Astrocyte (in vitro differentiated cells and primary cell): ENCODE measurements around the gene FSTL5. TPM values are rescaled to one million over a fixed set of nuclear protein-coding genes. Genes with fewer than 3 reads are reported as not detected.

Source experiments
- DNase-seq: peaks from one replicate; pipeline ENCODE4 v3.0.0-alpha.2; 2010; ENCODE audit warnings: low read depth
- FAIRE-seq: peaks from 2 replicates; lab custom pipeline; 2011; peaks lifted over from hg19 to GRCh38; lab: Jason Lieb, UNC
- H2AFZ ChIP-seq: 2 replicates; pipeline ENCODE4 v1.6.0; 2012; ENCODE audit warnings: low read depth, low read length, inconsistent platforms
- H3K27ac ChIP-seq: 2 replicates; pipeline ENCODE4 v1.5.1; 2011; ENCODE audit warnings: low read depth, low read length, inconsistent platforms
- H3K27me3 ChIP-seq: 2 replicates; pipeline ENCODE4 v1.6.0; 2011; ENCODE audit warnings: low read length, inconsistent platforms; ENCODE audit not compliant: insufficient read depth
- H3K36me3 ChIP-seq: 2 replicates; pipeline ENCODE4 v1.5.1; 2011; ENCODE audit warnings: low read length, inconsistent platforms; ENCODE audit not compliant: insufficient read depth
- H3K4me1 ChIP-seq: 2 replicates; pipeline ENCODE4 v1.5.1; 2011; ENCODE audit warnings: low read length, inconsistent platforms; ENCODE audit not compliant: insufficient read depth
- H3K4me2 ChIP-seq: 2 replicates; pipeline ENCODE4 v1.6.0; 2012; ENCODE audit warnings: low read length, inconsistent platforms
- H3K4me3 ChIP-seq: 2 replicates; pipeline ENCODE4 v1.5.1; 2011; ENCODE audit warnings: low read depth, mild to moderate bottlenecking, low read length, inconsistent platforms; ENCODE audit not compliant: insufficient read depth
- H3K79me2 ChIP-seq: 2 replicates; pipeline ENCODE4 v1.6.0; 2012; ENCODE audit warnings: mild to moderate bottlenecking, low read length, inconsistent platforms; ENCODE audit not compliant: insufficient read depth
- H3K9ac ChIP-seq: 2 replicates; pipeline ENCODE4 v1.6.0; 2012; ENCODE audit warnings: mild to moderate bottlenecking, low read length, inconsistent platforms
- H3K9me3 ChIP-seq: 2 replicates; pipeline ENCODE4 v1.5.1; 2012; ENCODE audit warnings: low read depth, mild to moderate bottlenecking, low read length, inconsistent platforms; ENCODE audit not compliant: insufficient read depth
- H4K20me1 ChIP-seq: 2 replicates; pipeline ENCODE4 v1.6.0; 2012; ENCODE audit warnings: low read length, inconsistent platforms; ENCODE audit not compliant: insufficient read depth
- H3K27ac Mint-ChIP-seq: one replicate; pipeline ENCODE4 v1.8.0; 2021; ENCODE audit warnings: mild to moderate bottlenecking, mixed read lengths; ENCODE audit not compliant: unreplicated experiment
- H3K27me3 Mint-ChIP-seq: one replicate; pipeline ENCODE4 v1.8.0; 2021; ENCODE audit warnings: low read depth, mixed read lengths; ENCODE audit not compliant: unreplicated experiment
- H3K36me3 Mint-ChIP-seq: one replicate; pipeline ENCODE4 v1.8.0; 2021; ENCODE audit warnings: low read depth, mixed read lengths; ENCODE audit not compliant: unreplicated experiment
- H3K4me1 Mint-ChIP-seq: one replicate; pipeline ENCODE4 v1.8.0; 2021; ENCODE audit warnings: low read depth, mixed read lengths; ENCODE audit not compliant: unreplicated experiment
- H3K4me3 Mint-ChIP-seq: one replicate; pipeline ENCODE4 v1.8.0; 2021; ENCODE audit warnings: mild to moderate bottlenecking, moderate library complexity, mixed read lengths; ENCODE audit not compliant: unreplicated experiment
- H3K9me3 Mint-ChIP-seq: one replicate; pipeline ENCODE4 v1.8.0; 2021; ENCODE audit warnings: mild to moderate bottlenecking, mixed read lengths; ENCODE audit not compliant: unreplicated experiment
- CTCF ChIP-seq: IDR thresholded peaks from 2 replicates; pipeline ENCODE4 v1.5.1; 2011; ENCODE audit warnings: low read depth, mild to moderate bottlenecking, inconsistent platforms, low read length, moderate library complexity; ENCODE audit not compliant: insufficient read depth
- EZH2 ChIP-seq: IDR thresholded peaks from 2 replicates; pipeline ENCODE4 v1.6.1; 2012; ENCODE audit warnings: mild to moderate bottlenecking, low read length, inconsistent platforms; ENCODE audit not compliant: insufficient read depth
- total RNA-seq: library from RNA; stranded (reverse); gene quantifications from 2 replicates; pipeline ENCODE4 v1.2.1, GENCODE V29; 2021

The FSTL5 gene
- total RNA-seq, 1 donor from 2014 or later: 0.43 TPM

DNA sequence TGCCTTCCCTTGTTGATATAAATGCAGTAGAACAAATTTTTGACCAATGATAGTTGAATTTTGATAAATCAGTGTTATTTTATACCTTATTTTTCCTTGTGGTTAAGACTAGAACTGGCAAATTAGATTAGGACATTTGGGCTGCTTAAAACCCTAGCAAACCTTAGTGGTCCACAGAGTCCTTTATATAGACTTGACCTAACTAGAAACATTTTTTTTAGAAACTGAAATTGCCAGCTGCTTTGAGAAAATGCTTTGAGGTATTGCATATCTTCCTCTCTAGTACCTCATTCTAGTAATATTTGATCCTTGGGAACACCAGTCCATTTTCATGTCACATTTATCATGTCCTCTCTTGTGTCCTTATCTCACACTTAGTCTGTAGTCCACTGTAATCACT lies 580.3 kb downstream of the FSTL5 start:
- H3K36me3 Mint-ChIP-seq: no peaks in the 10 kb centered on the region
- Histone ChIP-seq H3K27ac (no peak overlapping the region), H3K27me3 (no peaks in the 10 kb centered on the region), H3K4me3 (no peak overlapping the region), H3K4me2 (no peak overlapping the region), H3K4me1 (no peaks in the 10 kb centered on the region), H4K20me1 (no peaks in the 10 kb centered on the region), H3K9ac (no peak overlapping the region), H2AFZ (no peak overlapping the region), H3K9me3 (no peaks in the 10 kb centered on the region), H3K36me3 (no peaks in the 10 kb centered on the region), H3K79me2 (no peaks in the 10 kb centered on the region)
- H3K9me3 Mint-ChIP-seq: no peaks in the 10 kb centered on the region
- no peak overlapping the region for H3K4me3 Mint-ChIP-seq
- FAIRE-seq (no peak), DNase-seq (no peak)
- TF ChIP-seq EZH2: no peak
- no peak for TF ChIP-seq CTCF
- no peaks in the 10 kb centered on the region for H3K27me3 Mint-ChIP-seq
- peaks cover 4% of the 10 kb centered on the region for H3K4me1 Mint-ChIP-seq
- no peak overlapping the region for H3K27ac Mint-ChIP-seq

- no peak for TF ChIP-seq CTCF
- no peak for TF ChIP-seq EZH2
- H3K9ac ChIP-seq: no peak overlapping the region
- no peaks in the 10 kb centered on the region for H3K79me2 ChIP-seq
- peak overlapping the region; percentile 24 for H2AFZ ChIP-seq
- no peak overlapping the region for H3K27ac ChIP-seq
- DNase-seq: peak; percentile 14
- no peak overlapping the region for H3K4me2 ChIP-seq
- H3K4me1 ChIP-seq: peaks cover 4% of the 10 kb centered on the region
- no peaks in the 10 kb centered on the region for H3K27me3 ChIP-seq
- Mint-ChIP-seq H3K4me1 (peaks cover 10% of the 10 kb centered on the region), H3K4me3 (no peak overlapping the region), H3K9me3 (no peaks in the 10 kb centered on the region), H3K36me3 (no peaks in the 10 kb centered on the region), H3K27me3 (no peaks in the 10 kb centered on the region), H3K27ac (peak overlapping the region; percentile 50)
- no peak overlapping the region for H3K4me3 ChIP-seq
- no peaks in the 10 kb centered on the region for H4K20me1 ChIP-seq
- no peaks in the 10 kb centered on the region for H3K36me3 ChIP-seq
- no peaks in the 10 kb centered on the region for H3K9me3 ChIP-seq
- FAIRE-seq: no peak
Measured at GRCh38 chr4:161581262-161582230, 582.3 kb downstream of the FSTL5 start.
